Epithelial cell of esophagus (primary cell): ENCODE results near the gene TMEM196.
A peak's percentile ranks its signal among the peaks of the same experiment; 100 is the strongest.

ENCODE experiments used
- DNase-seq: peaks from one replicate; pipeline ENCODE4 v3.0.0; 2010; ENCODE audit warnings: low read depth
- H3K4me3 ChIP-seq: 2 replicates; pipeline ENCODE4 v1.5.1; 2011; ENCODE audit warnings: mild to moderate bottlenecking, low read length, control low read depth
- CTCF ChIP-seq: IDR thresholded peaks from 2 replicates; pipeline ENCODE4 v1.5.1; 2011; ENCODE audit warnings: low read depth, mild to moderate bottlenecking, low read length, control low read depth, inconsistent platforms; ENCODE audit not compliant: insufficient read depth; ENCODE audit errors: missing control alignments

TMEM196 gene

GRCh38 chr7:19747740-19748339, 25.6 kb downstream of the TMEM196 start:
- TF ChIP-seq CTCF, result peak; percentile 54
- DNase-seq, result peak; percentile 54
- no peak overlapping the region for H3K4me3 ChIP-seq

GRCh38 chr7:19744075-19744474, 29.3 kb downstream of the TMEM196 start:
- DNase-seq, result no peak
- H3K4me3 ChIP-seq, result no peak overlapping the region
- no peak for TF ChIP-seq CTCF

GRCh38 chr7:19728716-19729115, 44.7 kb downstream of the TMEM196 start:
- DNase-seq, result no peak
- TF ChIP-seq CTCF, result no peak
- no peak overlapping the region for H3K4me3 ChIP-seq

- no peak for TF ChIP-seq CTCF
- H3K4me3 ChIP-seq, result no peak overlapping the region
- DNase-seq, result no peak
These were observed 47.6 kb downstream of the TMEM196 start for GRCh38 chr7:19725770-19726169.

- no peak for TF ChIP-seq CTCF
- H3K4me3 ChIP-seq, result no peak overlapping the region
- DNase-seq, result peak; percentile 58
These were observed 57.9 kb downstream of the TMEM196 start for GRCh38 chr7:19715499-19715898.

- no peak overlapping the region for H3K4me3 ChIP-seq
- TF ChIP-seq CTCF, result peak; percentile 52
- peak; percentile 49 for DNase-seq
These were observed 59.7 kb downstream of the TMEM196 start for GRCh38 chr7:19713676-19714075.

GRCh38 chr7:19709249-19709578, 64.2 kb downstream of the TMEM196 start:
- peak overlapping the region; percentile 95 for H3K4me3 ChIP-seq

More at GRCh38 chr7:19709249-19709578, 64.2 kb downstream of the TMEM196 start:
- TF ChIP-seq CTCF, result no peak
- DNase-seq, result no peak
